GM10266 (cell line): ENCODE results near the gene CA9.

Experiments used
- DNase-seq: peaks from one replicate; pipeline ENCODE4 v3.0.0; 2012; ENCODE audit errors: extremely low spot score
- CTCF ChIP-seq: IDR thresholded peaks from 2 replicates; pipeline ENCODE4 v1.5.1; 2012; ENCODE audit warnings: mild to moderate bottlenecking, low read depth; ENCODE audit not compliant: control insufficient read depth, insufficient read depth; ENCODE audit errors: missing control alignments

The CA9 gene

GRCh38 chr9:35657546-35658136 lies 16.1 kb upstream of the CA9 start, which contains the start of gene RMRP:
RMRP (minus strand) TSS chr9:35658019.
- peak; percentile 93 for DNase-seq
- TF ChIP-seq CTCF, result no peak

- DNase-seq, result peak; percentile 96
- TF ChIP-seq CTCF, result peak; percentile 77
These were observed 15.4 kb upstream of the CA9 start, which contains the start of gene CCDC107 for GRCh38 chr9:35658137-35658967. CCDC107 (plus strand) TSS chr9:35658292; CDS start chr9:35658380, 88 bp downstream.

- TF ChIP-seq CTCF, result no peak
- no peak for DNase-seq
These were observed 14.8 kb upstream of the CA9 start for GRCh38 chr9:35658968-35659220.

- TF ChIP-seq CTCF, result no peak
- DNase-seq, result no peak
These were observed 14.4 kb upstream of the CA9 start for GRCh38 chr9:35659340-35659739.

- no peak for DNase-seq
- peak; percentile 35 for TF ChIP-seq CTCF
These were observed 12.7 kb upstream of the CA9 start for GRCh38 chr9:35660966-35661415.

- TF ChIP-seq CTCF, result no peak
- DNase-seq, result no peak
These were observed 11.9 kb upstream of the CA9 start for GRCh38 chr9:35661756-35662350.

GRCh38 chr9:35662437-35662836 lies 11.3 kb upstream of the CA9 start:
- TF ChIP-seq CTCF, result no peak
- DNase-seq, result no peak
